Right lobe of liver (tissue), 6 donors: ENCODE data around the gene TELO2. TPM values are rescaled to one million over a fixed set of nuclear protein-coding genes. Genes with fewer than 3 reads are reported as not detected.

Source experiments
- ATAC-seq, 4 donors: fragments of 200-7000 bp; cut with Tn5 transposase; one replicate each; pipeline ENCODE4 v1.9.1; 2020; ENCODE audit warnings: mild to moderate bottlenecking in 4 of 4, moderate library complexity in 4 of 4
- DNase-seq, 3 donors: peaks; one replicate each; pipeline ENCODE4 v3.0.0-alpha.2; 2020
- H3K27ac ChIP-seq, 3 donors: fragments of 200-600 bp; one replicate each; pipeline ENCODE4 v1.8.0; 2022
- H3K27me3 ChIP-seq, 2 donors: fragments of 200-600 bp; one replicate each; pipeline ENCODE4 v1.8.0; 2022
- H3K36me3 ChIP-seq, 4 donors: fragments of 200-600 bp; sonication (generic) in 1 of 4; one replicate each; pipeline versions ENCODE4 v1.5.1 to v1.8.0; 2017 to 2022; ENCODE audit warnings: control low read depth in 1 of 4
- H3K4me1 ChIP-seq, 4 donors: fragments of 200-600 bp; sonication (generic) in 1 of 4; one replicate each; pipeline versions ENCODE4 v1.5.1 to v1.8.0; 2017 to 2022; ENCODE audit warnings: control low read depth in 1 of 4
- H3K4me3 ChIP-seq, 3 donors: fragments of 200-600 bp; one replicate each; pipeline ENCODE4 v1.8.0; 2022
- H3K9me3 ChIP-seq, 4 donors: fragments of 200-600 bp; sonication (generic) in 1 of 4; one replicate each; pipeline versions ENCODE4 v1.5.1 to v1.8.0; 2017 to 2022; ENCODE audit warnings: control low read depth in 1 of 4
- POLR2A ChIP-seq: fragments of 450-650 bp; IDR thresholded peaks from one replicate; pipeline ENCODE4 v1.6.1; 2017; ENCODE audit warnings: antibody characterized with exemption, mild to moderate bottlenecking
- WGBS: methylation state at CpG from one replicate; pipeline ENCODE4 v1.1.6; 2018; ENCODE audit warnings: low coverage, low lambda C conversion rate; ENCODE audit not compliant: insufficient coverage; ENCODE audit errors: missing lambda C conversion rate; 5-methylcytosine and 5-hydroxymethylcytosine counted together
- intact Hi-C, 2 donors: fragments of 100-400 bp; cut with DNase I; formaldehyde crosslinking; loops; one replicate each; pipeline versions ENCODE4 v1.11.2 to v1.14.1; 2022
- total RNA-seq, 6 experiments: library from RNA; depleted of rRNA in 2 of 6; stranded (reverse); fragments of >200 nt in 2 of 6; fragmentation: NEBNext Ultra II Directional in 3 of 6; extraction: Animal tissue kit (Norgen Biotek cat#: 25700) in 3 of 6; gene quantifications; one replicate each; pipeline versions ENCODE4 v1.1.0 to v1.2.4, GENCODE V29; 2016 to 2023
- TF ChIP-seq, protein P1 (sequence below), 4 donors: fragments of 200-600 bp in 3 of 4; fragments of 450-650 bp in 1 of 4; IDR thresholded peaks; one replicate each; pipeline versions ENCODE4 v1.5.1 to v1.8.0; 2016 to 2022; ENCODE audit warnings: antibody characterized with exemption in 4 of 4, mild to moderate bottlenecking in 2 of 4
- donor health status: DM: no; HTN: yes; CAD: no.
- donor health status: DM: no; HTN: no; CAD: no.
- donor health status: DM: no; HTN: no; CAD: no.
- donor health status: DM: no; HTN: yes; CAD: no.
- donor health status: DM: no; HTN: yes; CAD: no.

TELO2 gene
- total RNA-seq, 6 experiments from 2014 or later = 9.5 to 31.0 (median 20.8) TPM

DNA sequence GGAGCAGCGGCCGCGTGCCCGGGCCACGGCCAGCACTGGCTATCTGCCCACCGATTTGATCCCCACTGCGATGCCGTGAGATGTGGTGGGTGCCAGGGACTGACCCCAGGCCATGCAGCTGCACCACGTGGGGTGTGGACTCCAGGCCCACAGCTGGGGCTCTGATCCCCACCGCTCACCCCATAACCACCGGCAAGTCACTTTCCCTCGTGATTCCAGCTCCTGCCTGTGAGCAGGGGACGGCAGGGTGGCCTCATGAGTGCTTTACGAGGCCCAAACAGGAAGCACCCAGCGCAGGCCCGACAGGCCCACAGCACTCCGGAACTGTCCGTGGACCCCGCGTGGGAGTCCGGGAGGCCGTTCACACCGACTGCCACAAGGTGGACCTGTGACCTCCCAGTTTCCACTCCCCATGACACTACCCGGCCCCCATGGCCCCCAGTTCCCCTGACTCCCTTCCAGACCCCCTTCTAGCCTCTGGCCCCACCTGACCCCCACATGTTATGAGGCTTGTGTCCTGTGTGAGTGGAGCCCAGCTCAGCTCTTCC is 5.0 kb upstream of the TELO2 start:
- no peak for TF ChIP-seq POLR2A
- TF ChIP-seq, protein P1, sequence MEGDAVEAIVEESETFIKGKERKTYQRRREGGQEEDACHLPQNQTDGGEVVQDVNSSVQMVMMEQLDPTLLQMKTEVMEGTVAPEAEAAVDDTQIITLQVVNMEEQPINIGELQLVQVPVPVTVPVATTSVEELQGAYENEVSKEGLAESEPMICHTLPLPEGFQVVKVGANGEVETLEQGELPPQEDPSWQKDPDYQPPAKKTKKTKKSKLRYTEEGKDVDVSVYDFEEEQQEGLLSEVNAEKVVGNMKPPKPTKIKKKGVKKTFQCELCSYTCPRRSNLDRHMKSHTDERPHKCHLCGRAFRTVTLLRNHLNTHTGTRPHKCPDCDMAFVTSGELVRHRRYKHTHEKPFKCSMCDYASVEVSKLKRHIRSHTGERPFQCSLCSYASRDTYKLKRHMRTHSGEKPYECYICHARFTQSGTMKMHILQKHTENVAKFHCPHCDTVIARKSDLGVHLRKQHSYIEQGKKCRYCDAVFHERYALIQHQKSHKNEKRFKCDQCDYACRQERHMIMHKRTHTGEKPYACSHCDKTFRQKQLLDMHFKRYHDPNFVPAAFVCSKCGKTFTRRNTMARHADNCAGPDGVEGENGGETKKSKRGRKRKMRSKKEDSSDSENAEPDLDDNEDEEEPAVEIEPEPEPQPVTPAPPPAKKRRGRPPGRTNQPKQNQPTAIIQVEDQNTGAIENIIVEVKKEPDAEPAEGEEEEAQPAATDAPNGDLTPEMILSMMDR (IDR thresholded peaks at IDR 0.05) = no peak
- H3K4me1 ChIP-seq = peaks cover 0 to 4% (median 0%) of the 10 kb centered on the region in 4 donors
- no peaks in the 10 kb centered on the region for H3K9me3 ChIP-seq
- intact Hi-C loops = no loop called here
- no peak for DNase-seq
- no peaks in the 10 kb centered on the region for H3K27me3 ChIP-seq
- no peak overlapping the region for H3K27ac ChIP-seq
- no CpG with 5 or more reads among the region's 24 CpGs for WGBS
- no peak overlapping the region for H3K4me3 ChIP-seq
- H3K36me3 ChIP-seq = no peaks in the 10 kb centered on the region
- no peak for ATAC-seq

DNA sequence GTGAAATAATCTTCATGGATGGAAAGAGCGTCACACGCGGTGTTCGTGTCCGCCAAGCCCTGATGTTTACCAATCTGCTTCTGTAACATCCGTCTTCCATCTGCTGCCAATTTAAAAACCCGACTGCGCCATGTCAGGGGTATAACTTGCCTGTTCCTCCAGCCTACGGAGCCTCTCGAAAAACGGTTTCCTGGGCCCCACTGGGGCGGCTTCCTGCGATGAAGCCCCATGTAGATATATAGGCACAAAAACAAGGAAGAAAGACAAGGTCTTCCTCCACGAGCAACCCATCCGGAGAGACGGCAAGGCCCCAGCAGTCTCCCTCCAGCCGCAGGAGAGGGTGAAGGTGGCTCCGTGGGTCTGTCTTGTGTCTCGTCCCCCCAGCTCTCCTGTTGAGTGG is 4.5 kb upstream of the TELO2 start, which contains the start of gene PTX4:
TSS of gene PTX4 (minus strand) at position 326 of the 400 bp plus-strand sequence. CDS start at position 291, 35 bp downstream.
- Histone ChIP-seq H3K9me3 (no peaks in the 10 kb centered on the region), H3K4me3 (no peak within 1 kb of the TSS), H3K36me3 (no peaks in the 10 kb centered on the region), H3K27me3 (no peaks in the 10 kb centered on the region), H3K27ac (no peak within 1 kb of the TSS), H3K4me1 (peaks cover 0 to 4% (median 0%) of the 10 kb centered on the region in 4 donors)
- DNase-seq = no peak
- intact Hi-C loops = no loop called here
- ATAC-seq = no peak
- TF ChIP-seq, protein P1 (IDR thresholded peaks at IDR 0.05) = no peak
- no peak for TF ChIP-seq POLR2A
- 76% methylated on average over 10 of the region's 19 CpGs for WGBS

DNA sequence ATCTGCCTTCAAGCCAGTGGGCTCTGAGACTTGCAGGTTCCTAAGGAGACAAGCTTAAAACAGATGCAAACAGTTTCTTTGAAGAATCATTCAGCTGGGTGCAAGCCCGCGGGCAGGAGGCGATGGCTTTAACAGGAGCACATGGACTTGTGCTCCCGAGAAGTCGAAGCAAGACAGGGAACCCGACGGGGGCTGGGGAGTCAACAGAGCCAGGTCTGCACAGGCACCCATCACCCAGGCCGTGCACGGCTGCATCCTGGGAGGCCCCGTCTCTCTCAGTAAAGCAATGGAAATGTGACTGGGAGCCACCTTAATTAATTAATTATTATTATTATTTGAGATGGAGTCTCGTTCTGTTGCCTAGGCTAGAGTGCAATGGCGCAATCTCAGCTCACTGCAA is 4.1 kb upstream of the TELO2 start:
- Histone ChIP-seq H3K27me3 (no peaks in the 10 kb centered on the region), H3K4me1 (peaks cover 0 to 8% (median 1%) of the 10 kb centered on the region in 4 donors), H3K9me3 (no peaks in the 10 kb centered on the region), H3K36me3 (no peaks in the 10 kb centered on the region), H3K4me3 (no peak overlapping the region), H3K27ac (no peak overlapping the region)
- no peak for ATAC-seq
- no peak for TF ChIP-seq POLR2A
- TF ChIP-seq, protein P1 (IDR thresholded peaks at IDR 0.05) = no peak
- DNase-seq = no peak
- intact Hi-C loops = no loop called here
- 86% methylated on average over 9 of the region's 12 CpGs for WGBS

DNA sequence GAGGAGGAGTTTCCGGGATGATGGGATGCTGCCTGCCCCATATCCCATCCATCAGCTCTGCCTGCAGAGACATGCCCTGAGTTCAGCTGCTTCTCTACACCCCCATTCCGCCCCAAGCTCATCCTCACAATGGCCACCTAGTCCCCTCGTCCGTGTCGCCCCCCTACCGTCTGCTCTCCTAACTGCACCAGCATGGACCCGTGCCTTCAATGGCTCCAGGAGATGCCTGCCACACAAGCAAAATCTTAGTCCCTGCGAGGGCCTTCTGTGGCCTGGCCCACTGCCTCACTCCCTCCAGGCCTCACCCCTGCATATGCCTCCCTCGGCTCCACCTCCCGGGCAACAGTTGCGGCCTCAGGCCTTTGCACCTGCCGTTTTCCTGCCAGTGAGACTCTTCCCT is 1.8 kb upstream of the TELO2 start:
- Histone ChIP-seq H3K27ac (no peak overlapping the region), H3K27me3 (no peaks in the 10 kb centered on the region), H3K9me3 (no peaks in the 10 kb centered on the region), H3K4me3 (no peak overlapping the region), H3K36me3 (peaks cover 0 to 10% (median 0%) of the 10 kb centered on the region in 4 donors), H3K4me1 (peaks cover 0 to 14% (median 5%) of the 10 kb centered on the region in 4 donors)
- intact Hi-C loops = no loop called here
- TF ChIP-seq, protein P1 (IDR thresholded peaks at IDR 0.05) = no peak
- no peak for TF ChIP-seq POLR2A
- ATAC-seq (no peak), DNase-seq (no peak)
- WGBS = 84% methylated on average over 6 of the region's 12 CpGs
